Retinal pigment epithelial cell (primary cell): ENCODE measurements around the gene UNC119.

Experiments used
- DNase-seq: peaks from one replicate; pipeline ENCODE4 v3.0.0-alpha.2; 2010; ENCODE audit warnings: low read depth
- H3K4me3 ChIP-seq: 2 replicates; pipeline ENCODE4 v1.5.1; 2011; ENCODE audit warnings: mild to moderate bottlenecking, low read length, control low read depth, moderate library complexity
- TF ChIP-seq, protein P1 (sequence below): conservative IDR thresholded peaks from 2 replicates; pipeline ENCODE4 v1.5.1; 2011; ENCODE audit warnings: low read depth, low read length, control low read depth, inconsistent platforms

The UNC119 gene

DNA sequence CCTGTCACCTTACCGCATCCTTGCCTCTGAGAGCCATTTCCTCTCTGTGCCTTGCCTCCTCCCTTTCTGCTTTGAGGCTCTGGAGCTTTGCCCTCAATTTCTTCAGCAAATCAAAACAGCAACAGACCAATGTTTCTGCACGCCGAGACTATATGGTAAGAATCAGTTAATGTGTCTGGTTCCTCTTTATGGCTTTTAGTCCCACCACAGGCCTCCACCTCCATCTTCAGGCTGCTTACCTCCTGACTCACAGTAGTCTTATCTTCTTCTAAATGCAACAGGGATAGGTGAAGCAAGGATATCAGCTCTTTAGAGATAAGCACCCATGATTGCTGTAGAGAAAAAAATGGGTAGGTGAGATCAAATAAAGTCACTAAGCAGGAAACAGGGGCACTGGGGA is 33.4 kb upstream of the UNC119 start:
- no peak for DNase-seq
- H3K4me3 ChIP-seq, result no peak overlapping the region
- TF ChIP-seq, protein P1, sequence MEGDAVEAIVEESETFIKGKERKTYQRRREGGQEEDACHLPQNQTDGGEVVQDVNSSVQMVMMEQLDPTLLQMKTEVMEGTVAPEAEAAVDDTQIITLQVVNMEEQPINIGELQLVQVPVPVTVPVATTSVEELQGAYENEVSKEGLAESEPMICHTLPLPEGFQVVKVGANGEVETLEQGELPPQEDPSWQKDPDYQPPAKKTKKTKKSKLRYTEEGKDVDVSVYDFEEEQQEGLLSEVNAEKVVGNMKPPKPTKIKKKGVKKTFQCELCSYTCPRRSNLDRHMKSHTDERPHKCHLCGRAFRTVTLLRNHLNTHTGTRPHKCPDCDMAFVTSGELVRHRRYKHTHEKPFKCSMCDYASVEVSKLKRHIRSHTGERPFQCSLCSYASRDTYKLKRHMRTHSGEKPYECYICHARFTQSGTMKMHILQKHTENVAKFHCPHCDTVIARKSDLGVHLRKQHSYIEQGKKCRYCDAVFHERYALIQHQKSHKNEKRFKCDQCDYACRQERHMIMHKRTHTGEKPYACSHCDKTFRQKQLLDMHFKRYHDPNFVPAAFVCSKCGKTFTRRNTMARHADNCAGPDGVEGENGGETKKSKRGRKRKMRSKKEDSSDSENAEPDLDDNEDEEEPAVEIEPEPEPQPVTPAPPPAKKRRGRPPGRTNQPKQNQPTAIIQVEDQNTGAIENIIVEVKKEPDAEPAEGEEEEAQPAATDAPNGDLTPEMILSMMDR, result no peak

DNA sequence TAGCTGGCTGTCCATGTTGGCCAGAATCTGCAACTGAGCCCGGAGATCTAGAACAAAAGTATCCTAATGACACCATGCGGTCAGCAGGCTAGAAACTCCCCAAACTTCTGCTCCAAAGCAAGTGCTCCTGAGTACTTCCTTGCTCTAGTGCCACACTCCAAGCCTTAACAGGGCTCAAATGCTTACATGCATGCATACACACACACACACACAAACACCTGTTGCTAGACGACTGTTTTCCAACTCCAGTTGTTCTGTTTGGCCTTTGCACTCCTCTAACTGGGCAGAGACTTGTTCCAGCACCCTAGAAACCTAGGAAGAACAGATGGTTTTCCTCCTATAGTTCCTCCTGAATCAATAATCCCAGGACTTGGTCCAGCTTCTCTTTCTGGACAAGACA is 32.0 kb upstream of the UNC119 start:
- H3K4me3 ChIP-seq, result no peak overlapping the region
- no peak for DNase-seq
- TF ChIP-seq, protein P1, result no peak

DNA sequence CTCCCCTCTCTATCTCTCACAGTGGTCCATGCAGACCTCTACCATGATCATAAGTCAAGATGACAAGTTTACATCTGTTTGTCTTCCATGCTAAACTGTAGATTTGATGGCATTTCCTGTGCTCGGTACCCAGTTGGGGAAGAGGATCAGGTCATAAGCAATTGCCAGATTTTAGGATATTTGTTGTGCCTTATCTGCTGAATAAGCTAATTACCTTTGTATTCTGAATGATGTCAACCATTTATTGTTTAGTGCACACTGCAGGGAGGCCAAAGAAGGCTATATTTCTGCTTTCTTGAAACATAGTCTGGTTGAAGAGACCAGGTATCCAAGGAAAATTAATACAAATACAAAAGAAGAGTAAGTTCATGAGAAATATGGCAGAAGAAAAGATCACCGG is 30.1 kb upstream of the UNC119 start:
- no peak overlapping the region for H3K4me3 ChIP-seq
- TF ChIP-seq, protein P1, result no peak
- no peak for DNase-seq

DNA sequence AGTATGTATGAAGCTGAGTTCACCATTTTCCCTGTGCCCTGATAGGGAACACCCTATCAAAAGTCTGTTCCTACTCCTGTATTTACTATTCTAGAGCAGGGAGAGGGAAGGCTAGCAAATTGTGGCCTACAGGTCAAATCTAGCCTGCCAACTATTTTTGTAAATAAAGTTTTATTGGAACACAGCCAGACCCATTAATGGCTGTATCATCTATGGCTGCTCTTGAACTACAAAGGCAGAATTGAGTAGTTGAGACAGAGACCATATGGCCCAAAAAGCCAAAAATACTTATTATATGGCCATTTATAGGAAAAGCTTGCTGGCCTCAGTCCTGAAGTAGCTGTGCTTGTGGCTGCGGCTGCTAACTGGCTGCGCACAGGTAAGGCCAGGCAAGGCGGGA is 28.5 kb upstream of the UNC119 start:
- H3K4me3 ChIP-seq, result no peak overlapping the region
- TF ChIP-seq, protein P1, result no peak
- DNase-seq, result no peak

DNA sequence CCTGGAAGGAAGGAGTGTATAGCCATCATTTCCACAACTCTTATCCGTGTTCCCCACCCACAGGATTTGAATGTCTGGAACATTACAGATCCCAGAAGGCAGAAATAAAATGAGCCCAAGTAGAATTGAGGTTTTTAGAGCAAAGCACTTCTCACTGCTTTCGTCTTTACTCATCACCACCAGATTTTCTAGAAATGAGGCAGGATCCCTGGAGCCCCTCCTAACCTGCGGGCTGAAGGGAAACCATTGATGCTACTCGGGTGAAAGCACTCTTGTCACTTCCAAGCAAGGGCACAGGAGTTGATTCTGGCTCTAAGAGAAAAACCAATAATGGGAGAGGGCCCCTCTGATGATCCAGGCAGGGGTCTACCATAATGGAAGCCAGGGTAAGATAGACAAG is 27.1 kb upstream of the UNC119 start:
- H3K4me3 ChIP-seq, result no peak overlapping the region
- no peak for DNase-seq
- TF ChIP-seq, protein P1, result no peak

DNA sequence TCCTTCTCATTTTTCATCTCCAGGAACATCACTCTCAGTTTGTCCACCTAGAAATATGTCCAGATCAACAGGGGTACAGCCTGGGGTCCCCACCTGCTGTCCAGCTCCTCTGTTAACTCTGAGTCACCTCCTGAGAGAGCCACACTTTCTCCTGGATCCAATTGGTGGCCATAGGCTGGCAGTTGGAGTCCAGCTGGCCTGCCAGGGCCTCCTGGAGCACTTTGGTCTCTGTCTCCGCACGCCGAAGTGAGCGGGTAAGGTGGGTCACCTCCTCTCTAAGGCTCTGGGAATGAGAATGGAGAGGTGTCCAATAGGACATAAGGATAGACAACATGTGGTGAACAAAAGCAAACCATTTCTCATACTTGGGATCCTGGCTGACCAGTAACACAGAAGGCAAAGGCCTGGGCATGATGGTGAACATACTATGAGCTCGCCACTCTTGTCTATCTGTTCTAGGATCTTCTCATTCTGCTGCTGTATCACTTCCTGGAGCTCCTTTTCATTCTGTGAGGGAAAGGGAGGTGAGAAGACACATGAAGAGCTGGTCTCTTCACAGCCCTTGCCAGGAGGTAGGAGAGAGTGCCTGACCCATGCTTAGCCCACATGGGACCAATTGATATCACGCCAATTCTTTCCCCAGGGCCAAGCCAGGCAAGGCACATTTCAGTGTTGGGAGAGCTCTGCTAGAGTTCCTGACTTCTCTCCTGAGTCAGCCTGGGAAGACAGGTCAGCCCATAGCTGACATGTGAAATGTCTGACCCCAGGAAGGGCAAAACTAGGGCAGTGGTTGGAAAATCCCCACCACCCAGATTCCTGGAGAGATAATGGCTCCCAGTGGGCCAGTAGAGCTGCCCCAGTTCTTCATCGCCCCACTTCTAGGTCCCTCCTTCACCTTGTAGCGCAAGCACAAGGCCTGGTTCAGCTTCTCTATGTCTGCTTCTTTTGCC is 26.1 kb upstream of the UNC119 start:
- TF ChIP-seq, protein P1, result no peak
- DNase-seq, result no peak
- no peak overlapping the region for H3K4me3 ChIP-seq

DNA sequence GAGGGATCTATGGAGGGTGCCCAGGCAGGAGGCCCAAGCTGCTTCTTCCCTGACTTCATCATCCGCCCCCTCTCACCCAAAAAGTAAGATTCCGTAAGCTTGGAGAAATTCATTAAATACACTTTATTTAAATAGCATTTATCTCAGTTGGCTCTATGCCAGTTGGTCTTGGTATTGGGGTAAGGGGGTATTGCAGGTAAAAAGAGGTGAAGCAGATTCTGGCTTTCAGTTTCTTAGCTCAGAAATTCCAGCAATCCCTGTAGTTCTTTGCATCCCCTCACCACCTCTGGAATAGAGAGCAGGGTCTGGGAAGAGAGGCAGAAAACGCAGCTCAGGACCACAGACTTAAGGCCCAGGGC is 25.0 kb upstream of the UNC119 start:
- H3K4me3 ChIP-seq, result no peak overlapping the region
- DNase-seq, result no peak
- TF ChIP-seq, protein P1, result no peak
